ENCODE measurements around the gene SIGLEC1.

Gene SIGLEC1

GRCh38 chr20:3677733-3678132 lies 34.7 kb downstream of the SIGLEC1 start:
- no peak for DNase-seq

- DNase-seq, result no peak
These were observed 37.2 kb downstream of the SIGLEC1 start for GRCh38 chr20:3674995-3675900.

DNA sequence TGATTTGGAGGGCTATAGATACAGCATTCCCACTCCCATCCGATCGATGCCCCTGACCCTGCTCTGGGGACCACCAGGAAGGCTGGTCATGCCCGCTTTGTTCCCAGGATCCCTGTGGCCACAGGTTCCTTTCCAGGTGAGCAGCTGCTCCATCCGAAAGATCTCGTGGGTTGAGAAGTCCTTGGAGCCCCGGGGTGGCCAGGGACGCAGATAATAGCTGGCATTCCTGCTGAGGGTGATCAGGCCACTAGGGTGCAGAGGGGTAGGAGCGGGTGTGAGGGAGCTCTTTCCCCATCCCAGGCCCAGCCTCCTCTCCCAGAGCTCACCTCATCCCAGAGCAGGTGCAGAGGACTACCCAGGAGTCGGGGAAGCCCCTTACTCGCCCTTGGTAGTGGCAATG lies 38.0 kb downstream of the SIGLEC1 start:
- no peak for DNase-seq

GRCh38 chr20:3673221-3674070 lies 39.0 kb downstream of the SIGLEC1 start:
- DNase-seq, result no peak

- DNase-seq, result no peak
These were observed 39.7 kb downstream of the SIGLEC1 start for GRCh38 chr20:3672547-3673171.

DNA sequence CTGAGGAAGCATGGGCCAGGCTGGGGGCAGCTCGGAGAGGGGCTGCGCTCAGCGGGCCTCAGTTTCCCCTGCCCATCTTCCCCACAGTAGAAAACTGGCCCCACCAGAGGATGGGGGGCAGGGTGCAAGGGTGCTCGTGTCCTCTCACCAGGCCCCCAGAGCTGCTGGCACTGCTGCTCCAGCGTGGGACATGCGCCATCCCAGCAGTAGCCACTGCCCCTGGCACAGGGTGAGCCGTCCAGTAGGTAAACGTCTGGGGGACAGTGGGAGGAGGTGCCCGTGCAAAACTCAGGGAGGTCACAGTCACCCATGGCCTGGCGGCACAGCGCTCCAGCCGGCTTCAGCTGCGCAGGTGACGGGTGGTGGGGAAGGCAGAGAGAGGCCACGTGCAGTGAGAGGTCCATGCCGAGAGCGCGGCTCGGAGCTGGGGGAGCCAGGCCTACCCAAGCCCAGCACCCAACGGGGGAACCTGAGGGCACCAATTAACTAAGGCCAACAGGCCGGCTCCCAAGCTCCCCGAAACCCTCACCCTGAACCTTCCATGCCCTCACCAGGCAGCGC lies 40.3 kb downstream of the SIGLEC1 start:
- DNase-seq, result no peak

GRCh38 chr20:3670945-3671344 lies 41.5 kb downstream of the SIGLEC1 start:
- no peak for DNase-seq

DNA sequence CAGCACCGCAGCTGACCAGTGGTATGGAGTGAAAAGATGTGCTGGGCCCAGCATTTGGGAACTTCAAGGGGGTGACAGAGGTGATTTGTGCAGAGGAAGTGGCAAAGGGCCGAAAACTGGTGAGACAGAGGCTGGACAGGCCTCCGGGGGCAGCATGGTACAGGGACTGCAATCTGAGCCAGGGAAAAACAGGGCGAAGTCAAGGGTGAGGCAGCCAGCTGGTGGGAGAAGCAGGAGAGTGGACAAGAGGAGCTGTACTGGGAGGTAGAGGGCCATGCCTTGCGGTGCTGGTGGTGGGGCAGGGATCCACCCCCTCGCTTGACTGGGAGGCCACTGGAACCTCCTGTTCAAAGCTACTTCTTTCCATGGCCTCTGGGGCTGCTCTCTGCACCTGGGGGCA lies 41.9 kb downstream of the SIGLEC1 start:
- DNase-seq, result no peak

DNA sequence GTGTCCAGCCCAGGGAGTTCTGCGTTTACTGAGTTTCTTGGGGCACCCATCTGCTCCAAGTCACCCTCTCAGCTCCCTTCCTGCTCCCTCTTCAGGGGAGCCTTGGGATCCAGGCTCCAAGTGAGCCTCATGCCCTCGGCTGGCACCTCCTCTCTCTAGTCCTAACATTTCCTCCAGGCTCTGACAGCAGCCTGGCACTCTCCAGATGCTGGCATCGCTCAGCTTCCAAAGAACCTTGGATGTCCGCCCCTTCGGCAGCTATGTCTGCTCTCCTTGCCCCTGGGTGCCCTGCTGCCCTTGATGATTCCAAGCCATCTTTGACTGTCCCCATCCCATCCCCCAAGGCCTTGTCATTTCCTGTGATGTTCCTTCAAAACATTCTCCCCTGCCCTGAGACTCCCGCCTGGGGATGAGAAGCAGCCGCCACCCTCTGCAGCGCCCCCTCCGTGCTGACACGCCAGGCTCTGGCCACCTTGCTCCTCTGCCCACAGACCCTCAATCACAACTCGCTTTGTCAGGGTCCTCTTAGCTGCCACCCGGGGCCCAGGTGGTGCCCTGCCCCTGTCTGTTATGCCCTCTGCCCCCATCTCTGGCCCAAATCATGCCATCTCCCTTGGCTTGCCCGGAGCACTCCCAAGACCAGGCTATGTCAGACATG lies 42.6 kb downstream of the SIGLEC1 start:
- DNase-seq, result no peak

DNA sequence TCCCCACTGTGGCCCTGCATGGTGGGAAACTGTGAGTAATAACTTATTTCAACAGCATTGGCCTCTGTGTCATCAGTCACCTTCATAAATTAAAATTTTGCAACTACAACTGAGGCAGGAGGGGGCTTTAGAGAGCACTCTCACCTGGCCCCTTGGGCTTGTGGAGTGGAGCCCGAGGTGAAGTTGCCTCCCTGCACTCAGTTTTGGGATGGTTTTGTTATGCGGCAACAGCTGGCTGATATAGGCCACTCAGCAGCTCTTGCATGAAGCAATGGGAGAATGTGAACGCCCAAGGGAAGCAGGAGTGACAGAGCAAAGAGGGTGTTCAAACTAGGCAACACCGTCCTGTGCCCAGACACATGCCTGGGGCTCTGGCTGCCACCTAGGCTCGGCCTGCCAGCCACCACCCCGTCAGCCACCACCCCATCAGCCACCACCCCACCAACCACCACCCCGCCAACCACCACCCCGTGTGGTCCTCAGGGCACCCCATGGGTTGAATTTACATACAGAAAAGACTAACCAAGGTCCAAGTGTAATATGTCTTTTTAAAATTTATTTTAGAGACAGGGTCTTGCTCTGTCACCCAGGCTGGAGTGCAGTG lies 44.9 kb downstream of the SIGLEC1 start:
- DNase-seq, result no peak

GRCh38 chr20:3663858-3664257 lies 48.5 kb downstream of the SIGLEC1 start:
- no peak for DNase-seq

DNA sequence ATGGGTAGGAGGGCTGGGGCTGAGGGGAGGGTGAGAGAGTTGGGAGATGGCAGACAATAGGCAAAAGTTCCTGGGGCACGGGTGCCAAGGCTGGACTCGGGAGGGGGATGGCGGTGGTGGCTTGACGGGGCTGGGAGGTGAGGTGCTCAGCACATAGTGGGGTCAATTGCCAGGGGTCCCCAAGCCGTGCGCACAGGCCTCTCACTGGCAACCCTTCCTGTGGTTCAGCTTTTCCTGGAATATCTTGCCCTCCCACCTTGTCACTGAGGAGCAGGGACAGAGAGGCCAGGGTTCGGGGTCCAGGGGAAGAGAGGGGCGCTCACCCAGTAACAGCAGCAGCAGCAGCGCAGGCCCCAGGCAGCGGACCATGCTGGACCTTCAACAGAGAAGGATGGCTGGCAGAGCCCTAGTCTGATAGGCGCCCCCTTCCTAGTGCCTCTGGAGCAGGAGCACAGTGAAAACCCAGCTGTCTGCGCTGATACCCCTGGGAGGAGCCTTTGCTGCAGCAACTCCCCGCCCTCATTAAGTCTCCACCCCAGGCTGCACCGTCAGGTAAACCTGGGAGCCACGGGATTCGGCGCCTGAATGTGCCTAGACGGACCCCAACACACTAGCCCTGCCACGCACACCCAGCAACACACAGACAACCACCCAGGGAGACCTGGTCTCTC lies 49.2 kb downstream of the SIGLEC1 start, which contains the start of gene GFRA4:
GFRA4 (minus strand) TSS at position 369 of the 671 bp plus-strand sequence; CDS start at position 369, 0 bp downstream.
- DNase-seq, result no peak

Data from CD4-positive, alpha-beta T cell treated with Interleukin-4 for 1 hour (primary cell).